NK-92 treated with Interleukin-12 subunit alpha and Interleukin-12 subunit beta, amount 100 ng/mL, for 24 hours (cell line): ENCODE results near the gene ZNF563.
"Not testable (repeated sequence)": the region's sequence is repeated elsewhere in the genome, so short reads cannot be mapped to it uniquely, and the experiment has no call there.

ENCODE experiments used
- DNase-seq: peaks from one replicate; lab custom pipeline; 2025; lab: John Stamatoyannopoulos, UW

Gene ZNF563

GRCh38 chr19:12333162-12334159 lies at the start of gene ZNF563:
Gene ZNF563, minus strand, starts transcription at chr19:12333633. Its CDS starts 151 bp downstream, at chr19:12333482.
- no peak for DNase-seq

- DNase-seq, result no peak
These were observed 47.0 kb upstream of the ZNF563 start for GRCh38 chr19:12380444-12380737.

- DNase-seq, result no peak
These were observed 46.5 kb upstream of the ZNF563 start for GRCh38 chr19:12379732-12380443.

DNA sequence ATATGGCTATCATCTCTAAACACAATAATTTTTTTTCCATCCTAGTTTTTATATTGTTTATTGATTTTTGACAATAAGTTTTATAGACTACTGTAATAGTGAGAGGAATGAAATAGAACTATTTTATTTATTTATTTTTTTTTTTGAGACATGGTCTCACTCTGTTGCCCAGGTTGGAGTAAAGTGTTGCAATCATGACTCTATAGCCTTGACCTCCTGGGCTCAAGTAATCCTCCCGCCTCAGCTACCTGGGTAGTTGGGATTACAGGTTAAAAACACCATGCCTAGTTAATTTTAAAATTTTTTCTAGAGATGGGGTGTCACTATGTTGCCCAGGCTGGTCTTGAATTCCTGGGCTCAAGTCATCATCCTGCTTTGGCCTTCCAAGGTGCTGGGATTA lies 40.6 kb upstream of the ZNF563 start:
- no peak for DNase-seq

DNA sequence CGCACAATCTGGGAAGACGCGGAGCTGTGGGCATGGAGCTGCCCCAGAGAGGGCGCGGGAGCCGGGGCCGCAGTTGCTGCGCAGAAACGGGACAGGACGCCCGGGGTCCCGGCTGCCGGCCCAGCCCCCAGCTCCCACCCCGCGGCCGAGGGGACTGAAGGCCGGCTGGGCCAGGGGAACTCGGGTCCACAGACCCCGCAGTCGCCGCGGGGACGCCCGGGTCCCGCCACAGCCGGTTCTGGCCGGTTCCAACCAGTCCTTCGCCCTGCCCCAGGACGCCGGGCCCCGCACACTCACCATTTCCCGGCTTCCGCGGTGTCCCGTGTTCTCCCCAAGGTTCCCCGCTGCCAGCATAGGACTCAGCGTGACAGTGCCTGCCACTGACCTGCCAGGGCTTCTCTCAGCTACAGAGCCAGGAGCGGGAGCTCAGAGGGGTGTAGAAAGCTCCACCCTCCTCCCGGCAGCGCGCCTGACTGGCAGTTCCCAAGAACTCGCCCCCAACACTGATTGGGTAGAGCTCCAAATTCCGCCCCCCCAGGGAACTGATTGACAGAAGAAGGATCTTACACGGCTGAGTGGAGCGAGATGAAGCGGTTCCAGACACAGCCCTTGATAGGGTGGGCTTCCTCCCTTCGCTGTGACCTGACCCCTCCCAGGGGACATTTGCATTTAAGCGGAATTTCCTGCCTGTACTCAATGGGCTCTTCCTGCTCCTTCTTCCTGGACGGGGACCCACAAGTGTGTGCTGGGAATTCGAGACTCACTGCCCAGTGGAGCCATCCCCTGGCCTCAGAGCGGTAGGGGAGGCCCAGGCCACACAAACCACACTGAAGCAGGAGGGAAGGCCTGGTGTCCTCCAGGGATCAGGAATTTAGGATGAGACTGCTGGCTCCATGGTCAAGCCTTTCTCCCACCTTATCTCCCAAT lies 32.1 kb upstream of the ZNF563 start, which contains the start of gene ZNF442:
Gene ZNF442, minus strand, starts transcription at position 448 of the 927 bp plus-strand sequence. CDS start 2,052 bp downstream, outside the sequence.
- no peak for DNase-seq

- no peak for DNase-seq
These were observed 31.2 kb upstream of the ZNF563 start for GRCh38 chr19:12364391-12365235.

- DNase-seq, result not testable (repeated sequence)
These were observed 28.8 kb upstream of the ZNF563 start for GRCh38 chr19:12362236-12362635.

GRCh38 chr19:12353375-12353774 lies 19.9 kb upstream of the ZNF563 start:
- no peak for DNase-seq

- DNase-seq, result no peak
These were observed 17.4 kb upstream of the ZNF563 start for GRCh38 chr19:12350890-12351197.

DNA sequence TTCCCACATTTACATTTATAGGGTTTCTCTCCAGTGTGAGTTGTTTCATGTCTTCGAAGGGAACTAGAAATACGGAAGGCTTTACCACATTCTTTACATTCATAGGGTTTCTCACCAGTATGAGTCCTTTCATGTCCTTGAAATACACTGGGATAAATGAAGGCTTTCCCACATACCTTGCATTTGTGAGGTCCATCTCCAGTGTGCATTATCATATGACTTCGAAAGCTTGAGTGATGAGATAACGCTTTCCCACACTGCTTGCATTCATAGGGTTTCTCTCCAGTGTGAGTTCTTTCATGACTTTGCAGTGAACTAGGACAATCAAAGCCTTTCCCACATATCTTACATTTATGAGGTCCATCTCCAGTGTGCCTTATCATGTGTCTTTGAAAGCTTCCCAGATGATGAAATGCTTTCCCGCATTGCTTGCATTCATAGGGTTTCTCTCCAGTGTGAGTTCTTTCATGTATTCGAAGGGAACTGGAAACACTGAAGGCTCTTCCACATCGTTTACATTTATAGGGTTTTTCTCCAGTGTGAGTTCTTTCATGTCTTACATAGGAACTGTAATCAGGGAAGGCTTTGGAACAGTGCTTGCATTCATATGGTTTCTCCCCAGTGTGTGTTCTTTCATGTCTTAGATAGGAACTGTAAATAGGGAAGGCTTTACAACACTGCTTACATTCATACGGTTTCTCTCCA lies 16.9 kb upstream of the ZNF563 start:
- DNase-seq, result no peak

GRCh38 chr19:12346896-12347295 lies 13.5 kb upstream of the ZNF563 start:
- DNase-seq, result no peak

DNA sequence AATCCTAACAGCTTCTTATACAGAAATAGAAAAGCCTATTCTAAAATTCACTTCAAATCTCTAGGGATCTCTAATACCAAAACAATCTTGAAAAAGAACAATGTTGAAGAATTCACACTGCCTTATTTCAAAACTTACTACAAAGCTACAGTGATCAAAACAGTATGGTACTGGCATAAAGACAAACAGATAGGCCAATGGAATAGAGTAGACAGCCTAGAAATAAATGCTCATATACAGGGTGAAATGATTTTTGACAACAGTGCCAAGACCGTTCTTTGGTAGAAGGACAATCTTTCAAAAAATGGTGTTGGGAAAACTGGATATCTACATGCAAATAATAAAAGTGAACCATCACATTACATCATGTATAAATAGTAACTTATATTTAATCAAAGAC lies 11.8 kb upstream of the ZNF563 start:
- no peak for DNase-seq

GRCh38 chr19:12331211-12331941 lies 2.1 kb downstream of the ZNF563 start:
- DNase-seq, result no peak

GRCh38 chr19:12330340-12330739 lies 3.1 kb downstream of the ZNF563 start:
- no peak for DNase-seq

DNA sequence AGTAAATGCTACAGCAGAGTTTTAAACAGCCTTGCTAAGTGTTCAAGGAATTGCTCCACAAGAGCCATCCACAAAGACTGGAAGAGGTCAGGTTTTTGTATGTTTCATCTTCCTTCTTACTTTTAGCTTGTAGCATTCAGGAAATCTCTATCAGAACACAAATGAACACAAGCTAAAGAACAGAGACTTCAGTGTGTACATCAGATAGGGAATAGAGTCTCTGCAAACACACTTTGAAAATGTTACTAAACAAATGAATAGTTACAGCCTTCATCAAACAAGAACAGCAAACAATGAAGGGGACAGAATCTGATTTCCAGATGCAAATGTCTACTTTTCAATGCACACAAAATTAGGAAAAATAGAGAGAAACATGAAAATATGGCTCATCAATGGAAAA lies 7.7 kb downstream of the ZNF563 start:
- no peak for DNase-seq

DNA sequence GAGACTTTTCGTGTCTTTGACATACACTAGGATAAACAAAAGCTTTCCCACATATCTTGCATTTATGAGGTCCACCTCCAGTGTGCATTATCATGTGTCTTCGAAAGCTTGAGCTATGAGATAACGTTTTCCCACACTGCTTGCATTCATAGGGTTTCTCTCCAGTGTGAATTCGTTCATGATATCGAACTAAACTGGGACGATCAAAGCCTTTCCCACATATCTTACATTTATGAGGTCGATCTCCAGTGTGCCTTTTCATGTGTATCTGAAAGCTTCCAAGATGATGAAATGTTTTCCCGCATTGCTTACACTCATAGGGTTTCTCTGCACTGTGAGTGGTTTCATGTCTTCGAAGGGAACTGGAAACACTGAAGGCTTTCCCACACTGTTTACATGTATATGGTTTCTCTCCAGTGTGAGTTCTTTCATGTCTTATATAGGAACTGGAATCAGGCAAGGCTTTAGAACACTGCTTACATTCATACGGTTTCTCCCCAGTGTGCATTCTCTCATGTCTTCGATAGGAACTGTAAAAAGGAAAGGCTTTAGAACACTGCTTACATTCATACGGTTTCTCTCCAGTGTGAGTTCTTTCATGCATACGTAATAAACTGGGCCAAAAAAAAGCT lies 14.5 kb downstream of the ZNF563 start:
- DNase-seq, result no peak

DNA sequence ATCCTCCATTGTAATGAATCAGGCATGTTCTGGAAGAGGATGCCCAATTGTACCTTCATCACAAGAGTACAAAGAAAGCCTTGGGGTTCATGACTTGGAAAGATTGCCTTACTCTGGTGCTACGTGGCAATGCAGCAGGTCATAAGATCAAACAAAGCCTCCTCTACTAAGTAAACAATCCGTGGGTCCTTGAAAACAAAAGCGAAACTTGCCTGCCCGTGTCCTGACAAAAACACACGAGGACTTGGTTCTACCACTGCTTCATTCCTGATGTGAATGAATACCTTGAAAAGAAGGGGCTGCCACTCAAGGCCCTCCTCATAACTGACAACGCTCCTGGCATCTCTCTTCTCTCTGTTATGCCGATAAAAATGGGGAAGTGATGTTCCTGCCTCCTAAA lies 18.9 kb downstream of the ZNF563 start:
- DNase-seq, result no peak

- not testable (repeated sequence) for DNase-seq
These were observed 24.5 kb downstream of the ZNF563 start for GRCh38 chr19:12308891-12309290.

- no peak for DNase-seq
These were observed 38.2 kb downstream of the ZNF563 start for GRCh38 chr19:12295191-12295590.
